Smooth muscle cell of the coronary artery (primary cell): ENCODE data around the gene PATJ. TPM values are rescaled to one million over a fixed set of nuclear protein-coding genes. Genes with fewer than 3 reads are reported as not detected.

Source experiments
- total RNA-seq: library from RNA; depleted of rRNA; stranded (reverse); fragments of >200 nt; gene quantifications from 2 replicates; pipeline ENCODE4 v1.2.3, GENCODE V29; 2014; ENCODE audit warnings: low replicate concordance

PATJ gene
- total RNA-seq, result 7.1 and 7.4 TPM in 2 replicates

GRCh38 chr1:61741711-61742619, at the start of gene PATJ:
Gene PATJ (plus strand): TSS chr1:61742480. CDS start chr1:61762893, 20,413 bp downstream.

GRCh38 chr1:61724813-61725694, 17.2 kb upstream of the PATJ start, which contains the start of gene TM2D1:
Gene TM2D1 (minus strand): TSS chr1:61725141. CDS start chr1:61725120, 21 bp downstream.

GRCh38 chr1:62194651-62195544, 452.6 kb downstream of the PATJ start, which contains the start of gene L1TD1:
Gene L1TD1 (plus strand): TSS chr1:62194849. CDS start chr1:62206629, 11,780 bp downstream.

Other genes with a start within 250 kb of the PATJ start
- gene TM2D1, start 17.3 kb upstream of the PATJ start, total RNA-seq, result 28.5 and 34.5 TPM in 2 replicates